Suprapubic skin (tissue), 4 donors: ENCODE data around the gene CNTN4. TPM values are rescaled to one million over a fixed set of nuclear protein-coding genes. Genes with fewer than 3 reads are reported as not detected.

ENCODE experiments used
- DNase-seq, 2 donors: peaks; one replicate each; pipeline ENCODE4 v3.0.0-alpha.2; 2019; ENCODE audit warnings: low spot score in 2 of 2
- H3K27ac ChIP-seq: fragments of 200-600 bp; sonication (generic); one replicate; pipeline ENCODE4 v1.5.1; 2019
- H3K27me3 ChIP-seq: fragments of 200-600 bp; sonication (generic); one replicate; pipeline ENCODE4 v1.5.1; 2019
- H3K36me3 ChIP-seq: fragments of 200-600 bp; sonication (generic); one replicate; pipeline ENCODE4 v1.5.1; 2019
- H3K4me1 ChIP-seq: fragments of 200-600 bp; sonication (generic); one replicate; pipeline ENCODE4 v1.5.1; 2019
- H3K4me3 ChIP-seq: fragments of 200-600 bp; sonication (generic); one replicate; pipeline ENCODE4 v1.5.1; 2019; ENCODE audit warnings: mild to moderate bottlenecking
- H3K9me3 ChIP-seq: fragments of 200-600 bp; sonication (generic); one replicate; pipeline ENCODE4 v1.5.1; 2019
- CTCF ChIP-seq, 2 donors: fragments of 200-600 bp in 1 of 2; fragments of 450-650 bp in 1 of 2; sonication (generic) in 1 of 2; IDR thresholded peaks; one replicate each; pipeline ENCODE4 v1.5.1; 2016 to 2019; ENCODE audit warnings: antibody characterized with exemption in 2 of 2, mild to moderate bottlenecking in 1 of 2, moderate library complexity in 1 of 2
- EP300 ChIP-seq: sonication (generic); formaldehyde crosslinking; IDR thresholded peaks from one replicate; pipeline ENCODE4 v1.6.1; 2017; ENCODE audit warnings: antibody characterized with exemption
- POLR2A ChIP-seq, 2 donors: fragments of 450-650 bp; IDR thresholded peaks; one replicate each; pipeline ENCODE4 v1.6.1; 2017; ENCODE audit warnings: antibody characterized with exemption in 2 of 2, mild to moderate bottlenecking in 2 of 2, moderate library complexity in 2 of 2
- POLR2AphosphoS5 ChIP-seq, 3 donors: sonication (generic); formaldehyde crosslinking; IDR thresholded peaks; one replicate each; pipeline ENCODE4 v1.6.1; 2017; ENCODE audit warnings: antibody characterized with exemption in 3 of 3
- WGBS: methylation state at CpG from one replicate; pipeline ENCODE4 v1.1.5; 2018; 5-methylcytosine and 5-hydroxymethylcytosine counted together
- total RNA-seq, 4 donors: library from RNA; depleted of rRNA; stranded (reverse); fragments of >200 nt; gene quantifications; one replicate each; pipeline ENCODE4 v1.1.0, GENCODE V29; 2016

Gene CNTN4
- total RNA-seq, 4 donors from 2014 or later: 0.60 to 8.1 (median 7.5) TPM

- Histone ChIP-seq H3K4me1 (no peaks in the 10 kb centered on the region), H3K4me3 (no peak overlapping the region), H3K27ac (no peak overlapping the region), H3K9me3 (no peaks in the 10 kb centered on the region), H3K36me3 (no peaks in the 10 kb centered on the region), H3K27me3 (no peaks in the 10 kb centered on the region)
- WGBS: 55% methylated on average over 3 of the region's 3 CpGs
- TF ChIP-seq CTCF (IDR thresholded peaks at IDR 0.05) (no peak), EP300 (no peak), POLR2A (IDR thresholded peaks at IDR 0.05) (no peak), POLR2AphosphoS5 (IDR thresholded peaks at IDR 0.05) (no peak)
- no peak for DNase-seq
Observed at GRCh38 chr3:2659896-2660295, 561.2 kb downstream of the CNTN4 start.

- DNase-seq: no peak
- 67% methylated on average over 1 of the region's 1 CpG for WGBS
- H3K9me3 ChIP-seq: no peaks in the 10 kb centered on the region
- H3K4me3 ChIP-seq: no peak overlapping the region
- H3K36me3 ChIP-seq: no peaks in the 10 kb centered on the region
- no peaks in the 10 kb centered on the region for H3K4me1 ChIP-seq
- no peaks in the 10 kb centered on the region for H3K27me3 ChIP-seq
- no peak overlapping the region for H3K27ac ChIP-seq
- TF ChIP-seq POLR2A (IDR thresholded peaks at IDR 0.05) (no peak), CTCF (IDR thresholded peaks at IDR 0.05) (no peak), POLR2AphosphoS5 (IDR thresholded peaks at IDR 0.05) (no peak), EP300 (no peak)
Observed at GRCh38 chr3:2661078-2661477, 562.4 kb downstream of the CNTN4 start.

GRCh38 chr3:2677501-2677900 lies 578.8 kb downstream of the CNTN4 start:
- Histone ChIP-seq H3K4me3 (no peak overlapping the region), H3K27me3 (no peaks in the 10 kb centered on the region), H3K9me3 (no peaks in the 10 kb centered on the region), H3K27ac (no peak overlapping the region), H3K4me1 (no peaks in the 10 kb centered on the region), H3K36me3 (no peaks in the 10 kb centered on the region)
- WGBS: 85% methylated on average over 2 of the region's 2 CpGs
- TF ChIP-seq EP300: no peak
- no peak for TF ChIP-seq POLR2A (IDR thresholded peaks at IDR 0.05)
- no peak for TF ChIP-seq POLR2AphosphoS5 (IDR thresholded peaks at IDR 0.05)
- TF ChIP-seq CTCF (IDR thresholded peaks at IDR 0.05): no peak
- DNase-seq: no peak

GRCh38 chr3:2680236-2680635 lies 581.6 kb downstream of the CNTN4 start:
- Histone ChIP-seq H3K9me3 (no peaks in the 10 kb centered on the region), H3K36me3 (no peaks in the 10 kb centered on the region), H3K4me1 (no peaks in the 10 kb centered on the region), H3K27me3 (no peaks in the 10 kb centered on the region), H3K4me3 (no peak overlapping the region), H3K27ac (no peak overlapping the region)
- WGBS: 84% methylated on average over 5 of the region's 5 CpGs
- TF ChIP-seq CTCF (IDR thresholded peaks at IDR 0.05) (no peak), POLR2A (IDR thresholded peaks at IDR 0.05) (no peak), POLR2AphosphoS5 (IDR thresholded peaks at IDR 0.05) (no peak), EP300 (no peak)
- DNase-seq: no peak

DNA sequence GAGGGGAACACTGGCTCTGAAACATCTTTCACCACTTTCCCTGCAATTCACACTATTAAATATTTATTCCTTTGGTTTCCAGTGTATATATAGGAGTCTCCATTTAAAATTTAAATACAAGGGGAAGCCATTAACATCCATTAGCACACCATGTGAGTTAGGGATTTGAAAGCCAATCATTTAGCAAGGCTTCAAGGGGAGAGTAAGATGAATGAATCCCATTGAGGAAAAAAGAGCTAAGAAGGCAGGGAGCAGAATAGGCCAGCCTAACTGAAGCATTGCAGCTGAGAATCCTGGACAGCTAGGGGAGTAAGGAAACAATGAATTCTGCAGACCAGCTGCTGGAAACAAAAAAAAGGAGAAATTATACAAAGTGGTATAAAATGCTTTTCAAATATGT lies 585.4 kb downstream of the CNTN4 start:
- no peak overlapping the region for H3K4me3 ChIP-seq
- TF ChIP-seq POLR2A (IDR thresholded peaks at IDR 0.05) (no peak), POLR2AphosphoS5 (IDR thresholded peaks at IDR 0.05) (no peak), EP300 (no peak), CTCF (IDR thresholded peaks at IDR 0.05) (no peak)
- DNase-seq: no peak
- H3K9me3 ChIP-seq: no peaks in the 10 kb centered on the region
- H3K4me1 ChIP-seq: no peaks in the 10 kb centered on the region
- H3K27ac ChIP-seq: no peak overlapping the region
- no peaks in the 10 kb centered on the region for H3K27me3 ChIP-seq
- H3K36me3 ChIP-seq: no peaks in the 10 kb centered on the region
